Measurements from ENCODE around the gene EFNB3.

EFNB3 gene

DNA sequence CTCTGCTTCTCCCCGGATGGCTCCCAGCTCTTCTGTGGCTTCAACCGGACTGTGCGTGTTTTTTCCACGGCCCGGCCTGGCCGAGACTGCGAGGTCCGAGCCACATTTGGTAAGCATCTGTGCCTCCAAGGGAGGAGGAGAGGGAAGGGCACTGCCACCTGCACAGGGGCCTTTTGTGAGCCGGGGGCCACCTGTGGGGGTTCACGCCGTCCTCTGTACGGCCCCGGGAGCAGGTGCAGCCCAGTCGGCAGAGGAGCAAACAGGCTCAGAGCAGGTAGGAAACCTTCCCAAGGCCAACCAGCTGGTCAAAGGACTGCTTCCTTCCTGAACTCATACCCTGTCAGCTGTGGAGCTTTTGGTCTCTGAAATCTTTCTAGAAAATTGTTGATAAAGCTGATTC is 3.3 kb upstream of the EFNB3 start:
- TF ChIP-seq, protein P1, sequence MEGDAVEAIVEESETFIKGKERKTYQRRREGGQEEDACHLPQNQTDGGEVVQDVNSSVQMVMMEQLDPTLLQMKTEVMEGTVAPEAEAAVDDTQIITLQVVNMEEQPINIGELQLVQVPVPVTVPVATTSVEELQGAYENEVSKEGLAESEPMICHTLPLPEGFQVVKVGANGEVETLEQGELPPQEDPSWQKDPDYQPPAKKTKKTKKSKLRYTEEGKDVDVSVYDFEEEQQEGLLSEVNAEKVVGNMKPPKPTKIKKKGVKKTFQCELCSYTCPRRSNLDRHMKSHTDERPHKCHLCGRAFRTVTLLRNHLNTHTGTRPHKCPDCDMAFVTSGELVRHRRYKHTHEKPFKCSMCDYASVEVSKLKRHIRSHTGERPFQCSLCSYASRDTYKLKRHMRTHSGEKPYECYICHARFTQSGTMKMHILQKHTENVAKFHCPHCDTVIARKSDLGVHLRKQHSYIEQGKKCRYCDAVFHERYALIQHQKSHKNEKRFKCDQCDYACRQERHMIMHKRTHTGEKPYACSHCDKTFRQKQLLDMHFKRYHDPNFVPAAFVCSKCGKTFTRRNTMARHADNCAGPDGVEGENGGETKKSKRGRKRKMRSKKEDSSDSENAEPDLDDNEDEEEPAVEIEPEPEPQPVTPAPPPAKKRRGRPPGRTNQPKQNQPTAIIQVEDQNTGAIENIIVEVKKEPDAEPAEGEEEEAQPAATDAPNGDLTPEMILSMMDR (conservative IDR thresholded peaks at IDR 0.05; ENCODE audit: low read length), result no peak
- H3K4me3 ChIP-seq (ENCODE audit: low read length), result no peak overlapping the region
- no peak for DNase-seq (ENCODE audit: low read depth)

DNA sequence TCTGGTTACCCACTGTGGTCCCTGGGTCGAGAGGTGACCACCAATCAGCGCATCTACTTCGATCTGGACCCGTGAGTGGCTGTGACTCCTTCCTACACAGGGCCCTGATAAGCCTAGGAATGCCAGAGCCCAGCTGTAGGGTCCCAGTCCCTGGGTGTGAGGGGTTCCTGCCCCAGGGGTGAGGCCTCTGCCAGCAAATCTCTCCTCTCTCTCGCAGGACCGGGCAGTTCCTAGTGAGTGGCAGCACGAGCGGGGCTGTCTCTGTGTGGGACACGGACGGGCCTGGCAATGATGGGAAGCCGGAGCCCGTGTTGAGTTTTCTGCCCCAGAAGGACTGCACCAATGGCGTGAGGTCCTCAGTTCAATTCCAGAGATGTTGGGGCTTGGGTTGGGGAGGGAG is 2.2 kb upstream of the EFNB3 start:
- DNase-seq (ENCODE audit: low read depth), result no peak
- H3K4me3 ChIP-seq (ENCODE audit: low read length), result no peak overlapping the region
- TF ChIP-seq, protein P1 (conservative IDR thresholded peaks at IDR 0.05; ENCODE audit: low read length), result no peak

DNA sequence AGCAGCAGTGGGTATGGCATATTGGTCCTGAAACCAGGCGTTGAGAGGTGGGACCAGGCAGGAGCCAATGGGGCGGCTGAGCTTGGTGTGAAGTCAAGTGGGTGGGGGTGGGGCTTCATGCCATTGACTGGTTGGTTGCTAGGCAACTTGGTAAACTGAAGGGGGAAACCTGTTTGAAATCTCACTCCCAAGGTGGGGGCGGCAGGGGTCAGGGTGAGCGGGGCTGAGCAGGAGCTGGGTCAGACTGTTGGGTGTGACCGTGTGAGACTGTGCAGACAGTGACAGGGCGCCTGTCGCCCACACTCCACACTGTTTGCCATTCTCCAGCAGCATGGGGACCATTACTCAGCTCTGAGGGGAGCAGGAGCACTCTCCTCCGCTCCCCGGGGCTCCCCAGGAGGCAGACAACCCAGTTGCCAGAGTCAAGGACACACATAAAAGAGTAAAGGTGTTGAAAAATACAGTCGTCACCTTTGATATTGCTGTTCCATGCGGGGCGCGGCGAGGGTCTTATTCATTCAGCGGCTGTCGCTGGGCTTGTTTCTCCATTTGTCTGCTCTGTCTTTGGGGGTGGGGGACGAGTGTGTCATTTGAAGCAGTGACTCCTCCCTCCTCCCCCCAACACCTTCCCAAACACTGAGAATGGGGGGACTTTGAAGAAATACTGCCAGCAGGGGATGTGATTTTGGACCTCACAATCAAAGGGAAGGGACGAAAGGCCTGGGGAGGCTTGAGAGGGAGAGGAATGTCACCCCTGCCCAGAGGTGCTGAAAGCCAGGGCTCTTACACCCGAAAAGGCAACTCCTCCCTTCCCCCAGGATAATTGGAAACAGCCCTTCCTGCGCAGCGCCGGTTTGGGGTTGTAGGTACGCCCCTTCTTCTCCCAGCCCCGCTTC is 1.2 kb upstream of the EFNB3 start:
- peak overlapping the region; percentile 63 for H3K4me3 ChIP-seq (ENCODE audit: low read length)

DNA sequence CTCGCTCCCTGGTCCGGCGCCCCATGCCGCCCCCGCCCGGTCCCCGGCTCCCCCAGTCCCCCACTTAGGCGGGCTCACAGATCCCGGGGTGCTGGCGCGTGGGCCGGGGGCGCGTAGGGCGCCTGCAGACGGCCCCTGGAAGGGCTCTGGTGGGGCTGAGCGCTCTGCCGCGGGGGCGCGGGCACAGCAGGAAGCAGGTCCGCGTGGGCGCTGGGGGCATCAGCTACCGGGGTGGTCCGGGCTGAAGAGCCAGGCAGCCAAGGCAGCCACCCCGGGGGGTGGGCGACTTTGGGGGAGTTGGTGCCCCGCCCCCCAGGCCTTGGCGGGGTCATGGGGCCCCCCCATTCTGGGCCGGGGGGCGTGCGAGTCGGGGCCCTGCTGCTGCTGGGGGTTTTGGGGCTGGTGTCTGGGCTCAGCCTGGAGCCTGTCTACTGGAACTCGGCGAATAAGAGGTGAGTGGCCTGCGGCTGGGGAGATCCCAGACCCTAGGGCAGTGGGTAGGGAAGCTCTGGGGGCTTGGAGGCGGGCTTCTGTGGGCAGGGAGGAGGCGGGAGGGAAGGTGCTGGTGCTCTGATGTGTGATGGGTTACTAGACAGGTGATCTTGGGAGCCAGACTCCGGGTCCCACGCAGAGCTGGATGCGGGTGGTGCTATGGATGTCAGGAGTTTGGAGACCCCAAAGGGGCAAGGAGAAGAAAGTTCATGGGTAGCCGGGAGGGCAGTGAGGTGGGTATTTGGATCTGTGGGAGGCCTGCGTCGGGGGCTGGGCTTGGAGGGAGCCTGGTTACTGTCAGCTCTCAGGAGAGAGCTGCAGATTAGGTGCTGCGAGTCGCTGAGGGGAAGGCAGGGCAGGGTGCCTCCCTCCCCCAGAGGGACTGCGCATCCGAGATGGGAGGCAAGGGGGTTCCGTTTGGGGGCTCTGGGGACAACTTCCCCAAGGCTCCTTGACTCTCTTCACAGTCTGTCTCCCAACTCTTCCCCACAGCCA is 560 bp downstream of the EFNB3 start:
- TF ChIP-seq, protein P1 (conservative IDR thresholded peaks at IDR 0.05; ENCODE audit: low read length), result no peak
- peak overlapping the region; percentile 63 for H3K4me3 ChIP-seq (ENCODE audit: low read length)
- no peak for DNase-seq (ENCODE audit: low read depth)

More for the DNA sequence above, 1.2 kb upstream of the EFNB3 start:
- TF ChIP-seq, protein P1 (conservative IDR thresholded peaks at IDR 0.05; ENCODE audit: low read length), result no peak
- peak; percentile 49 for DNase-seq (ENCODE audit: low read depth)

DNA sequence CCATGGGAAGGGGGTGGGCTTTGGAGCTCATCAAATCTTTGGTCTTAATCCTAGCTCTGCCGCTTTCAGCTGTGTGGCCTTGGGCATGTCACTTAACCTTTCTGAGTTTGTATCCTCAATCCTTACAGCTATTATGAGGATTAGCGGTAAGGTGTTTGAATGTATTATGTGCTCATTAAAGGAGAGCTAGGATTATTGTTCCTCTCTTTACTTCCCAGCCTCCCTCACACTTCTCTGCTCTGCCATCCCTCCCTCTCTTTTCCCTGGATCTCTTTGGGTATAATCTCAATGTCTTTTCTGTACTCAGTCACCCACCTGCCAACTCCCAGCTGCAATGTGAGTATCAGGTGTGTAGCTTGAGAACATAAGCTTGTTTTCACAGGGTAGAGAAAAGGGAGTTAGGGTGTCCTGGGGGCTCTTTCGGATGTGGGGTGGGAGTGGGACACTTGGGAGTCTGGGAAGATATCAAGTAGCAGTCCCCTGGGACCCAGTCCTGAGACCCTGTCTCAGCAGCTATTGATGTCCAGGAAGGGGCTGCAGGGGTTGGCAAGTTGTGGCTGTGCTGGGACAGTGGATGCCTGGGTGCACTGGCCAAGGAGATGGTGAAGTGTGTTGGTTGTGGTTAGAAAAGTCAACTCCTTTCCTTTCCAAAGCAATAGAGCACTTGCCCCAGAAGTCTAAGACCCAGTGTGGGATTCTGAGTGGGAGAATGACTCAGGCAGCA is 1.8 kb downstream of the EFNB3 start:
- no peak overlapping the region for H3K4me3 ChIP-seq (ENCODE audit: low read length)
- no peak for DNase-seq (ENCODE audit: low read depth)
- TF ChIP-seq, protein P1 (conservative IDR thresholded peaks at IDR 0.05; ENCODE audit: low read length), result no peak

DNA sequence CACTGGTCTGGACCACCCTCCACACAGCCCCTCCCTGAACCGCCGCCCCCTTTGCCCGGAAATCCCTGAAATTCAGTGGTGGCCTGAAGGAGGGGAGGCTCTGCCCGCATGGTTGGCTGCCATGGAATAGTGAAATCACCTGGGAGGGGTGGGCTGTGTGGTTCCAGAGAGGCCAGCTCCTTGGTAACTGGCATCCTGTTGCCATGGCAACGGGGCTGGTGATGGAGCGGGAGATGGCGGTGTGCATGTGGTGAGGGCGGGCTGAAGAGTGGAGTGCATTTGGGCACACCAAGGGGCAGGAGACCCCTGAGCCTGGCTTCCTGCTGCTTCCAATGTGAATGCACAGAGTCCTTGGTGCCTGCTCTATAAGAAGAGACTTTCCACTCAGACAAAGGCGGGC is 2.4 kb downstream of the EFNB3 start:
- H3K4me3 ChIP-seq (ENCODE audit: low read length), result no peak overlapping the region
- DNase-seq (ENCODE audit: low read depth), result no peak
- TF ChIP-seq, protein P1 (conservative IDR thresholded peaks at IDR 0.05; ENCODE audit: low read length), result no peak

Measured in AG10803 (cell line).